GM23338 (cell line): ENCODE measurements around the gene PACSIN1. TPM values are rescaled to one million over a fixed set of nuclear protein-coding genes. Genes with fewer than 3 reads are reported as not detected.
A peak's percentile ranks its signal among the peaks of the same experiment; 100 is the strongest.

Experiments used
- ATAC-seq: fragments of 200-7000 bp; cut with Tn5 transposase; 3 replicates; pipeline ENCODE4 v1.9.1; 2020
- DNase-seq: peaks from one replicate; pipeline ENCODE4 v3.0.0-alpha.2; 2015; ENCODE audit warnings: low spot score
- H2AFZ ChIP-seq: fragments of 200-600 bp; sonication (generic); 2 replicates; pipeline ENCODE4 v1.8.0; 2016; ENCODE audit warnings: antibody characterized with exemption, mild to moderate bottlenecking, moderate library complexity
- H3F3A ChIP-seq: fragments of 200-600 bp; sonication (generic); replicated peaks from 2 replicates; pipeline ENCODE4 v1.8.0; 2017; ENCODE audit warnings: antibody characterized with exemption, mixed run types, low read depth
- H3K27ac ChIP-seq: fragments of 200-600 bp; sonication (generic); 2 replicates; pipeline ENCODE4 v1.6.1; 2016; ENCODE audit warnings: low read depth
- H3K27me3 ChIP-seq: fragments of 200-600 bp; sonication (generic); 2 replicates; pipeline ENCODE4 v1.8.0; 2016; ENCODE audit warnings: mild to moderate bottlenecking, mixed run types, moderate library complexity; ENCODE audit not compliant: insufficient read depth
- H3K36me3 ChIP-seq: fragments of 200-600 bp; sonication (generic); 2 replicates; pipeline ENCODE4 v1.8.0; 2016; ENCODE audit warnings: mild to moderate bottlenecking; ENCODE audit not compliant: insufficient read depth
- H3K4me1 ChIP-seq: fragments of 200-600 bp; sonication (generic); 2 replicates; pipeline ENCODE4 v1.8.0; 2016; ENCODE audit warnings: mild to moderate bottlenecking, moderate library complexity; ENCODE audit not compliant: insufficient read depth
- H3K4me2 ChIP-seq: fragments of 200-600 bp; sonication (generic); 2 replicates; pipeline ENCODE4 v1.7.1; 2017; ENCODE audit warnings: mixed run types
- H3K4me3 ChIP-seq: fragments of 200-600 bp; sonication (generic); 2 replicates; pipeline ENCODE4 v1.6.1; 2016; ENCODE audit warnings: mixed run types
- H3K79me2 ChIP-seq: fragments of 200-600 bp; sonication (generic); replicated peaks from 2 replicates; pipeline ENCODE4 v1.8.0; 2017; ENCODE audit warnings: mild to moderate bottlenecking; ENCODE audit not compliant: insufficient read depth
- H3K9me2 ChIP-seq: fragments of 200-600 bp; sonication (generic); 2 replicates; pipeline ENCODE4 v1.8.0; 2017; ENCODE audit not compliant: insufficient read depth
- H4K20me1 ChIP-seq: fragments of 200-600 bp; sonication (generic); replicated peaks from 2 replicates; pipeline ENCODE4 v1.8.0; 2017; ENCODE audit warnings: mild to moderate bottlenecking; ENCODE audit not compliant: insufficient read depth
- H3K27ac Mint-ChIP-seq: 2 replicates; pipeline ENCODE4 v1.8.0; 2020; ENCODE audit warnings: inconsistent platforms, mild to moderate bottlenecking, moderate library complexity, mixed read lengths
- H3K27me3 Mint-ChIP-seq: 3 replicates; pipeline ENCODE4 v1.8.0; 2022; ENCODE audit warnings: low read depth, mild to moderate bottlenecking, moderate library complexity, mixed read lengths, inconsistent platforms; ENCODE audit not compliant: insufficient read depth, poor library complexity
- H3K36me3 Mint-ChIP-seq: 3 replicates; pipeline ENCODE4 v1.8.0; 2021; ENCODE audit warnings: low read depth, mild to moderate bottlenecking, inconsistent platforms, moderate library complexity, mixed read lengths
- H3K4me1 Mint-ChIP-seq: 3 replicates; pipeline ENCODE4 v1.8.0; 2020; ENCODE audit warnings: mild to moderate bottlenecking, inconsistent platforms, mixed read lengths
- H3K4me3 Mint-ChIP-seq: 3 replicates; pipeline ENCODE4 v1.8.0; 2021; ENCODE audit warnings: moderate library complexity, mild to moderate bottlenecking, inconsistent platforms, mixed read lengths
- H3K9me3 Mint-ChIP-seq: 3 replicates; pipeline ENCODE4 v1.8.0; 2020; ENCODE audit warnings: moderate library complexity, mild to moderate bottlenecking, inconsistent platforms, mixed read lengths
- CREB1 ChIP-seq: fragments of 250-450 bp; sonication (Bioruptor Pico); IDR thresholded peaks from 2 replicates; pipeline ENCODE4 v1.5.0; 2020; ENCODE audit warnings: low read depth, mild to moderate bottlenecking, moderate library complexity
- JUNB ChIP-seq: IDR thresholded peaks from one replicate; pipeline ENCODE4 v1.6.1; 2016; ENCODE audit warnings: antibody characterized with exemption; ENCODE audit not compliant: unreplicated experiment
- POLR2AphosphoS5 ChIP-seq: IDR thresholded peaks from 2 replicates; pipeline ENCODE4 v1.6.1; 2016; ENCODE audit warnings: antibody characterized with exemption, low read depth
- STAT1 ChIP-seq: IDR thresholded peaks from one replicate; pipeline ENCODE4 v1.6.1; 2016; ENCODE audit warnings: antibody characterized with exemption; ENCODE audit not compliant: unreplicated experiment
- ZNF114 ChIP-seq: fragments of 250-450 bp; sonication (Bioruptor Pico); IDR thresholded peaks from 2 replicates; pipeline ENCODE4 v1.5.0; 2020; ENCODE audit warnings: mild to moderate bottlenecking, moderate library complexity
- ZNF331 ChIP-seq: fragments of 250-450 bp; sonication (Bioruptor Pico); IDR thresholded peaks from 2 replicates; pipeline ENCODE4 v1.5.0; 2020; ENCODE audit warnings: low read depth, mild to moderate bottlenecking, moderate library complexity
- polyA plus RNA-seq: library from polyadenylated mRNA; unstranded; fragments of >200 nt; fragmentation: Nextera tagmentation; extraction: Ambion mirVana; gene quantifications from 2 replicates; pipeline ENCODE4 v1.2.1, GENCODE V29; 2016
- total RNA-seq: library from RNA; depleted of rRNA; stranded (reverse); fragments of >200 nt; shearing (Covaris generic); gene quantifications from 2 replicates; pipeline ENCODE4 v1.2.3, GENCODE V29; 2014
- TF ChIP-seq, protein P1 (sequence below): IDR thresholded peaks from one replicate; pipeline ENCODE4 v1.6.1; 2018; ENCODE audit warnings: antibody characterized with exemption; ENCODE audit not compliant: unreplicated experiment
- TF ChIP-seq, protein P2 (sequence below): IDR thresholded peaks from 2 replicates; pipeline ENCODE4 v1.6.1; 2016; ENCODE audit warnings: antibody characterized with exemption
- TF ChIP-seq, protein P3 (sequence below), 2 experiments: fragments of 200-600 bp in 1 of 2; sonication (generic) in 1 of 2; conservative IDR thresholded peaks; 2 replicates each; pipeline versions ENCODE4 v1.5.1 to v1.6.1; 2016 to 2017; ENCODE audit warnings: antibody characterized with exemption in 2 of 2, low read depth in 2 of 2, mild to moderate bottlenecking in 2 of 2, moderate library complexity in 1 of 2

Gene PACSIN1
- total and polyA plus RNA-seq, 2 experiments from 2014 or later: 5.2 to 8.7 TPM

DNA sequence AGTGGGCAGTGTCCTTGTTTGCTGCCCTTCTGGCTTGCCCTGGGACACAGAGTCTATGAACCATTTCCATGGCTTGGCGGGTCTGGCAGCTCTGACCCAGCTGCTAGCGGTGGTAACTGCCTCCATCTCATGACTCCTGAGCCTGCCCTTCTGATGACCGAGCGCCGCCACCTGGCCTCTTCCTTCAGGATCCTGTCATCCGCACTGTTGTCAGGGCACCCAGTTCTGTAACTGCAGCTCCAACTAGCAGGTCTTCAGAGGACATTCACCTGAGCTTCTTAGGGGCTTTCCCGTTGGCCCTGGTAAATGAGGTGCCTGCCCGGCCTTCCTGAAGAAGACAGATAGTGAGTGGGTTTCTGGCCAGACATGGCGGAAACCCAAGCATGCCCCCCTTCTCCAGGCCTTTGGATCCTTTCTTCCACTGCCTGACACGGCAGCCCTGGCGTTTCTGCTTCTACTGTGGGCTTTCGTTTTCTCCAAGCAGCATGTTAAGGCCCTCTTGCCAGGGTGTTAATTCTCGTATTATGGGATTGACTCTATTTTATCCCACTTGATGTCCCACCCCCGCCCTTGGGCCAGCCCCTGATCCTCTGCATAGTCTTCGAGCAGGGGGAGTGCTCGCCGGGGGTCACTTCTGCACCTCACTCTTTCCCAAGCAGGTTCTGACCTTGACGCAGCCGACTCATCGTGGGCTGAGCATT lies 24.7 kb downstream of the PACSIN1 start:
- Histone ChIP-seq H3K27me3 (no peaks in the 10 kb centered on the region), H3K79me2 (no peaks in the 10 kb centered on the region), H3K4me1 (peaks cover 3% of the 10 kb centered on the region; the same call in 1 of the 2 replicates), H3K27ac (no peak overlapping the region), H3K4me2 (no peak overlapping the region), H3F3A (no peaks in the 10 kb centered on the region), H4K20me1 (no peaks in the 10 kb centered on the region), H3K9me2 (no peaks in the 10 kb centered on the region), H2AFZ (no peak overlapping the region; the same call in 1 of the 2 replicates), H3K36me3 (no peaks in the 10 kb centered on the region), H3K4me3 (no peak overlapping the region)
- Mint-ChIP-seq H3K4me1 (peaks cover 10% of the 10 kb centered on the region), H3K27me3 (peaks cover 4% of the 10 kb centered on the region), H3K4me3 (no peak overlapping the region), H3K27ac (peak overlapping the region; percentile 78), H3K36me3 (no peaks in the 10 kb centered on the region), H3K9me3 (no peaks in the 10 kb centered on the region; the same call in 2 of the 3 replicates)
- peak; percentile 46 for ATAC-seq
- peak; percentile 28 for DNase-seq
- TF ChIP-seq JUNB (no peak), POLR2AphosphoS5 (no peak), CREB1 (no peak), ZNF331 (CRISPR knock-in tag) (no peak), ZNF114 (CRISPR knock-in tag) (no peak), STAT1 (no peak)
- TF ChIP-seq, protein P1, sequence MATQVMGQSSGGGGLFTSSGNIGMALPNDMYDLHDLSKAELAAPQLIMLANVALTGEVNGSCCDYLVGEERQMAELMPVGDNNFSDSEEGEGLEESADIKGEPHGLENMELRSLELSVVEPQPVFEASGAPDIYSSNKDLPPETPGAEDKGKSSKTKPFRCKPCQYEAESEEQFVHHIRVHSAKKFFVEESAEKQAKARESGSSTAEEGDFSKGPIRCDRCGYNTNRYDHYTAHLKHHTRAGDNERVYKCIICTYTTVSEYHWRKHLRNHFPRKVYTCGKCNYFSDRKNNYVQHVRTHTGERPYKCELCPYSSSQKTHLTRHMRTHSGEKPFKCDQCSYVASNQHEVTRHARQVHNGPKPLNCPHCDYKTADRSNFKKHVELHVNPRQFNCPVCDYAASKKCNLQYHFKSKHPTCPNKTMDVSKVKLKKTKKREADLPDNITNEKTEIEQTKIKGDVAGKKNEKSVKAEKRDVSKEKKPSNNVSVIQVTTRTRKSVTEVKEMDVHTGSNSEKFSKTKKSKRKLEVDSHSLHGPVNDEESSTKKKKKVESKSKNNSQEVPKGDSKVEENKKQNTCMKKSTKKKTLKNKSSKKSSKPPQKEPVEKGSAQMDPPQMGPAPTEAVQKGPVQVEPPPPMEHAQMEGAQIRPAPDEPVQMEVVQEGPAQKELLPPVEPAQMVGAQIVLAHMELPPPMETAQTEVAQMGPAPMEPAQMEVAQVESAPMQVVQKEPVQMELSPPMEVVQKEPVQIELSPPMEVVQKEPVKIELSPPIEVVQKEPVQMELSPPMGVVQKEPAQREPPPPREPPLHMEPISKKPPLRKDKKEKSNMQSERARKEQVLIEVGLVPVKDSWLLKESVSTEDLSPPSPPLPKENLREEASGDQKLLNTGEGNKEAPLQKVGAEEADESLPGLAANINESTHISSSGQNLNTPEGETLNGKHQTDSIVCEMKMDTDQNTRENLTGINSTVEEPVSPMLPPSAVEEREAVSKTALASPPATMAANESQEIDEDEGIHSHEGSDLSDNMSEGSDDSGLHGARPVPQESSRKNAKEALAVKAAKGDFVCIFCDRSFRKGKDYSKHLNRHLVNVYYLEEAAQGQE: no peak
- TF ChIP-seq, protein P2, sequence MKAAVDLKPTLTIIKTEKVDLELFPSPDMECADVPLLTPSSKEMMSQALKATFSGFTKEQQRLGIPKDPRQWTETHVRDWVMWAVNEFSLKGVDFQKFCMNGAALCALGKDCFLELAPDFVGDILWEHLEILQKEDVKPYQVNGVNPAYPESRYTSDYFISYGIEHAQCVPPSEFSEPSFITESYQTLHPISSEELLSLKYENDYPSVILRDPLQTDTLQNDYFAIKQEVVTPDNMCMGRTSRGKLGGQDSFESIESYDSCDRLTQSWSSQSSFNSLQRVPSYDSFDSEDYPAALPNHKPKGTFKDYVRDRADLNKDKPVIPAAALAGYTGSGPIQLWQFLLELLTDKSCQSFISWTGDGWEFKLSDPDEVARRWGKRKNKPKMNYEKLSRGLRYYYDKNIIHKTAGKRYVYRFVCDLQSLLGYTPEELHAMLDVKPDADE: no peak
- TF ChIP-seq, protein P3, sequence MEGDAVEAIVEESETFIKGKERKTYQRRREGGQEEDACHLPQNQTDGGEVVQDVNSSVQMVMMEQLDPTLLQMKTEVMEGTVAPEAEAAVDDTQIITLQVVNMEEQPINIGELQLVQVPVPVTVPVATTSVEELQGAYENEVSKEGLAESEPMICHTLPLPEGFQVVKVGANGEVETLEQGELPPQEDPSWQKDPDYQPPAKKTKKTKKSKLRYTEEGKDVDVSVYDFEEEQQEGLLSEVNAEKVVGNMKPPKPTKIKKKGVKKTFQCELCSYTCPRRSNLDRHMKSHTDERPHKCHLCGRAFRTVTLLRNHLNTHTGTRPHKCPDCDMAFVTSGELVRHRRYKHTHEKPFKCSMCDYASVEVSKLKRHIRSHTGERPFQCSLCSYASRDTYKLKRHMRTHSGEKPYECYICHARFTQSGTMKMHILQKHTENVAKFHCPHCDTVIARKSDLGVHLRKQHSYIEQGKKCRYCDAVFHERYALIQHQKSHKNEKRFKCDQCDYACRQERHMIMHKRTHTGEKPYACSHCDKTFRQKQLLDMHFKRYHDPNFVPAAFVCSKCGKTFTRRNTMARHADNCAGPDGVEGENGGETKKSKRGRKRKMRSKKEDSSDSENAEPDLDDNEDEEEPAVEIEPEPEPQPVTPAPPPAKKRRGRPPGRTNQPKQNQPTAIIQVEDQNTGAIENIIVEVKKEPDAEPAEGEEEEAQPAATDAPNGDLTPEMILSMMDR (conservative IDR thresholded peaks at IDR 0.05; ENCODE audit: low read depth in 2 of 2): peak in 1 of 2 experiments; percentile 34; a peak in 2 of 4 replicates
